Epithelial cell of proximal tubule (primary cell): ENCODE measurements around the gene NACC2. TPM values are rescaled to one million over a fixed set of nuclear protein-coding genes. Genes with fewer than 3 reads are reported as not detected.

Experiments used
- DNase-seq: peaks from one replicate; pipeline ENCODE4 v3.0.0-alpha.2; 2011; ENCODE audit warnings: low read depth
- H3K4me3 ChIP-seq: 2 replicates; pipeline ENCODE4 v1.5.1; 2011; ENCODE audit warnings: low read depth, mild to moderate bottlenecking, low read length
- CTCF ChIP-seq: conservative IDR thresholded peaks from 2 replicates; pipeline ENCODE4 v1.5.1; 2012; ENCODE audit warnings: low read depth, mild to moderate bottlenecking, low read length
- total RNA-seq: library from RNA; depleted of rRNA; stranded (reverse); fragments of >200 nt; gene quantifications from 2 replicates; pipeline ENCODE4 v1.2.3, GENCODE V29; 2015

Gene NACC2
- total RNA-seq, 1 donor from 2014 or later: 21.3 TPM

GRCh38 chr9:136006169-136006568, 88.9 kb downstream of the NACC2 start:
- no peak overlapping the region for H3K4me3 ChIP-seq
- no peak for DNase-seq
- no peak for TF ChIP-seq CTCF

- no peak for TF ChIP-seq CTCF
- no peak overlapping the region for H3K4me3 ChIP-seq
- no peak for DNase-seq
Observed at GRCh38 chr9:136004712-136005111, 90.4 kb downstream of the NACC2 start.

GRCh38 chr9:136004219-136004618, 90.9 kb downstream of the NACC2 start:
- DNase-seq: no peak
- no peak for TF ChIP-seq CTCF
- H3K4me3 ChIP-seq: no peak overlapping the region

GRCh38 chr9:136003411-136004218, 91.5 kb downstream of the NACC2 start:
- H3K4me3 ChIP-seq: no peak overlapping the region
- TF ChIP-seq CTCF: no peak
- DNase-seq: no peak

- no peak overlapping the region for H3K4me3 ChIP-seq
- no peak for DNase-seq
- no peak for TF ChIP-seq CTCF
Observed at GRCh38 chr9:136002881-136003280, 92.2 kb downstream of the NACC2 start.

- no peak overlapping the region for H3K4me3 ChIP-seq
- no peak for TF ChIP-seq CTCF
- DNase-seq: no peak
Observed at GRCh38 chr9:136002215-136002614, 92.9 kb downstream of the NACC2 start.

- TF ChIP-seq CTCF: no peak
- H3K4me3 ChIP-seq: no peak overlapping the region
- no peak for DNase-seq
Observed at GRCh38 chr9:136001231-136001630, 93.9 kb downstream of the NACC2 start.
